ENCODE measurements around the gene TNS1. TPM values are rescaled to one million over a fixed set of nuclear protein-coding genes. Genes with fewer than 3 reads are reported as not detected.

Gene TNS1
- total RNA-seq, 1 experiment from 2014 or later, result 3.0 TPM

- H3K27me3 ChIP-seq, result peaks cover 3% of the 10 kb centered on the region; the same call in 1 of the 2 replicates
- no peak overlapping the region for H3K4me3 ChIP-seq
- no peaks in the 10 kb centered on the region for H3K36me3 ChIP-seq
- H3K9me3 ChIP-seq (replicated peaks), result no peaks in the 10 kb centered on the region
- H3K27ac ChIP-seq, result no peak overlapping the region
- no peaks in the 10 kb centered on the region for H3K4me1 ChIP-seq
- no peak for DNase-seq
Observed at GRCh38 chr2:218001629-218002028, 1.2 kb downstream of the TNS1 start.

GRCh38 chr2:218000136-218000535 lies 2.7 kb downstream of the TNS1 start:
- H3K4me1 ChIP-seq, result no peaks in the 10 kb centered on the region
- DNase-seq, result no peak

GRCh38 chr2:217999595-217999959 lies 3.2 kb downstream of the TNS1 start:
- no peak overlapping the region for H3K27ac ChIP-seq
- H3K4me3 ChIP-seq, result no peak overlapping the region
- no peaks in the 10 kb centered on the region for H3K9me3 ChIP-seq (replicated peaks)
- H3K4me1 ChIP-seq, result no peaks in the 10 kb centered on the region
- peaks cover 3% of the 10 kb centered on the region; the same call in 1 of the 2 replicates for H3K27me3 ChIP-seq
- DNase-seq, result no peak
- H3K36me3 ChIP-seq, result no peaks in the 10 kb centered on the region

More at GRCh38 chr2:218000136-218000535, 2.7 kb downstream of the TNS1 start:
- Histone ChIP-seq H3K27ac (no peak overlapping the region), H3K9me3 (replicated peaks) (no peaks in the 10 kb centered on the region), H3K27me3 (peaks cover 3% of the 10 kb centered on the region; the same call in 1 of the 2 replicates), H3K4me3 (no peak overlapping the region), H3K36me3 (no peaks in the 10 kb centered on the region)

GRCh38 chr2:217998926-217999594 lies 3.7 kb downstream of the TNS1 start:
- Histone ChIP-seq H3K36me3 (no peaks in the 10 kb centered on the region), H3K9me3 (replicated peaks) (no peaks in the 10 kb centered on the region), H3K27me3 (peaks cover 3% of the 10 kb centered on the region; the same call in 1 of the 2 replicates), H3K4me3 (no peak overlapping the region), H3K4me1 (no peaks in the 10 kb centered on the region), H3K27ac (no peak overlapping the region)
- no peak for DNase-seq

- peaks cover 3% of the 10 kb centered on the region; the same call in 1 of the 2 replicates for H3K27me3 ChIP-seq
- H3K9me3 ChIP-seq (replicated peaks), result no peaks in the 10 kb centered on the region
- DNase-seq, result no peak
- H3K36me3 ChIP-seq, result no peaks in the 10 kb centered on the region
- H3K27ac ChIP-seq, result no peak overlapping the region
- H3K4me3 ChIP-seq, result no peak overlapping the region
- H3K4me1 ChIP-seq, result no peaks in the 10 kb centered on the region
Observed at GRCh38 chr2:217997510-217997909, 5.3 kb downstream of the TNS1 start.

GRCh38 chr2:217996361-217996760 lies 6.4 kb downstream of the TNS1 start:
- H3K36me3 ChIP-seq, result no peaks in the 10 kb centered on the region
- no peak for DNase-seq
- no peak overlapping the region for H3K4me3 ChIP-seq
- peaks cover 3% of the 10 kb centered on the region; the same call in 1 of the 2 replicates for H3K27me3 ChIP-seq
- no peaks in the 10 kb centered on the region for H3K4me1 ChIP-seq
- no peak overlapping the region for H3K27ac ChIP-seq
- H3K9me3 ChIP-seq (replicated peaks), result no peaks in the 10 kb centered on the region

GRCh38 chr2:217995731-217996231 lies 7.0 kb downstream of the TNS1 start:
- no peaks in the 10 kb centered on the region for H3K36me3 ChIP-seq
- no peak overlapping the region for H3K27ac ChIP-seq
- DNase-seq, result no peak
- no peaks in the 10 kb centered on the region for H3K9me3 ChIP-seq (replicated peaks)
- peaks cover 3% of the 10 kb centered on the region; the same call in 1 of the 2 replicates for H3K27me3 ChIP-seq
- H3K4me1 ChIP-seq, result no peaks in the 10 kb centered on the region
- no peak overlapping the region for H3K4me3 ChIP-seq

- Histone ChIP-seq H3K27me3 (peaks cover 3% of the 10 kb centered on the region; the same call in 1 of the 2 replicates), H3K9me3 (replicated peaks) (no peaks in the 10 kb centered on the region), H3K27ac (no peak overlapping the region), H3K4me3 (no peak overlapping the region), H3K36me3 (no peaks in the 10 kb centered on the region), H3K4me1 (no peaks in the 10 kb centered on the region)
- peak in 1 of 2 experiments; percentile 41 for DNase-seq
Observed at GRCh38 chr2:217994776-217995274, 8.0 kb downstream of the TNS1 start.

GRCh38 chr2:217993817-217994463 lies 8.9 kb downstream of the TNS1 start:
- H3K9me3 ChIP-seq (replicated peaks), result no peaks in the 10 kb centered on the region
- DNase-seq, result peak; percentile 45 to 64
- peaks cover 3% of the 10 kb centered on the region; the same call in 1 of the 2 replicates for H3K27me3 ChIP-seq
- no peak overlapping the region for H3K4me3 ChIP-seq
- no peaks in the 10 kb centered on the region for H3K4me1 ChIP-seq
- H3K36me3 ChIP-seq, result no peaks in the 10 kb centered on the region
- no peak overlapping the region for H3K27ac ChIP-seq

GRCh38 chr2:217993138-217993537 lies 9.7 kb downstream of the TNS1 start:
- H3K27me3 ChIP-seq, result peaks cover 3% of the 10 kb centered on the region; the same call in 1 of the 2 replicates
- H3K9me3 ChIP-seq (replicated peaks), result no peaks in the 10 kb centered on the region
- H3K4me1 ChIP-seq, result no peaks in the 10 kb centered on the region
- no peak for DNase-seq
- H3K4me3 ChIP-seq, result no peak overlapping the region
- H3K36me3 ChIP-seq, result no peaks in the 10 kb centered on the region
- H3K27ac ChIP-seq, result no peak overlapping the region

GRCh38 chr2:217992061-217992460 lies 10.7 kb downstream of the TNS1 start:
- Histone ChIP-seq H3K36me3 (no peaks in the 10 kb centered on the region), H3K4me3 (no peak overlapping the region), H3K4me1 (no peaks in the 10 kb centered on the region), H3K27ac (no peak overlapping the region), H3K9me3 (replicated peaks) (no peaks in the 10 kb centered on the region), H3K27me3 (no peaks in the 10 kb centered on the region)
- DNase-seq, result no peak

GRCh38 chr2:217990791-217991465 lies 11.9 kb downstream of the TNS1 start:
- Histone ChIP-seq H3K9me3 (replicated peaks) (no peaks in the 10 kb centered on the region), H3K4me3 (no peak overlapping the region)

GRCh38 chr2:217990389-217990788 lies 12.4 kb downstream of the TNS1 start:
- Histone ChIP-seq H3K4me3 (no peak overlapping the region), H3K36me3 (no peaks in the 10 kb centered on the region), H3K9me3 (replicated peaks) (no peaks in the 10 kb centered on the region), H3K4me1 (no peaks in the 10 kb centered on the region), H3K27ac (no peak overlapping the region), H3K27me3 (no peaks in the 10 kb centered on the region)
- DNase-seq, result no peak

More at GRCh38 chr2:217990791-217991465, 11.9 kb downstream of the TNS1 start:
- Histone ChIP-seq H3K27me3 (no peaks in the 10 kb centered on the region), H3K36me3 (no peaks in the 10 kb centered on the region), H3K4me1 (no peaks in the 10 kb centered on the region), H3K27ac (no peak overlapping the region)
- no peak for DNase-seq

- Histone ChIP-seq H3K9me3 (replicated peaks) (no peaks in the 10 kb centered on the region), H3K4me1 (no peaks in the 10 kb centered on the region), H3K27ac (no peak overlapping the region), H3K4me3 (no peak overlapping the region), H3K36me3 (no peaks in the 10 kb centered on the region), H3K27me3 (no peaks in the 10 kb centered on the region)
- DNase-seq, result no peak
Observed at GRCh38 chr2:217989221-217989948, 13.4 kb downstream of the TNS1 start.
